Spleen (tissue), 11 donors: ENCODE results near the gene PEPD. TPM values are rescaled to one million over a fixed set of nuclear protein-coding genes. Genes with fewer than 3 reads are reported as not detected.

Experiments used
- DNase-seq: peaks from one replicate; pipeline ENCODE4 v3.0.0-alpha.2; 2020
- H3K27ac ChIP-seq, 8 donors: fragments of 200-600 bp; sonication (generic) in 7 of 8; 1 replicate in 4 of 8; 2 replicates in 4 of 8; pipeline versions ENCODE4 v1.5.0 to v1.8.0; 2016 to 2021; ENCODE audit warnings: inconsistent platforms in 4 of 8, mild to moderate bottlenecking in 4 of 8, moderate library complexity in 1 of 8
- H3K27me3 ChIP-seq, 7 donors: fragments of 200-600 bp; sonication (generic) in 6 of 7; replicated peaks in 1 of 7; 1 replicate in 4 of 7; 2 replicates in 3 of 7; pipeline versions ENCODE4 v1.5.0 to v1.8.0; 2016 to 2021; ENCODE audit warnings: inconsistent platforms in 3 of 7, mild to moderate bottlenecking in 1 of 7
- H3K36me3 ChIP-seq, 6 donors: fragments of 200-600 bp; sonication (generic) in 5 of 6; 1 replicate in 4 of 6; 2 replicates in 2 of 6; pipeline versions ENCODE4 v1.5.0 to v1.8.0; 2016 to 2021; ENCODE audit warnings: inconsistent platforms in 2 of 6
- H3K4me1 ChIP-seq, 6 donors: fragments of 200-600 bp; sonication (generic) in 5 of 6; 1 replicate in 3 of 6; 2 replicates in 3 of 6; pipeline versions ENCODE4 v1.5.0 to v1.8.0; 2016 to 2021; ENCODE audit warnings: inconsistent platforms in 3 of 6
- H3K4me3 ChIP-seq, 8 donors: fragments of 200-600 bp; sonication (generic) in 7 of 8; 1 replicate in 4 of 8; 2 replicates in 4 of 8; pipeline versions ENCODE4 v1.5.0 to v1.8.0; 2016 to 2021; ENCODE audit warnings: inconsistent platforms in 4 of 8, mild to moderate bottlenecking in 4 of 8, moderate library complexity in 2 of 8
- H3K9me3 ChIP-seq, 8 donors: fragments of 200-600 bp; sonication (generic) in 7 of 8; 1 replicate in 4 of 8; 2 replicates in 4 of 8; pipeline versions ENCODE4 v1.5.0 to v1.8.0; 2016 to 2021; ENCODE audit warnings: inconsistent platforms in 4 of 8
- CTCF ChIP-seq, 11 experiments: fragments of 200-600 bp in 7 of 11; fragments of 450-650 bp in 4 of 11; sonication (generic) in 4 of 11; IDR thresholded peaks in 8 of 11; conservative IDR thresholded peaks in 3 of 11; 1 replicate in 7 of 11; 2 replicates in 4 of 11; pipeline versions ENCODE4 v1.4.0 to v1.8.0; 2016 to 2021; ENCODE audit warnings: antibody characterized with exemption in 11 of 11, inconsistent platforms in 4 of 11, mild to moderate bottlenecking in 1 of 11
- POLR2A ChIP-seq, 3 donors: fragments of 450-650 bp; IDR thresholded peaks; one replicate each; pipeline ENCODE4 v1.5.1; 2017; ENCODE audit warnings: antibody characterized with exemption in 3 of 3, mild to moderate bottlenecking in 1 of 3
- POLR2AphosphoS5 ChIP-seq, 3 donors: sonication (generic); formaldehyde crosslinking; IDR thresholded peaks; one replicate each; pipeline ENCODE4 v1.5.1; 2017; ENCODE audit warnings: antibody characterized with exemption in 3 of 3
- WGBS, 5 donors: extraction: QIAGEN DNeasy Blood & Tissue Kit in 3 of 5; methylation state at CpG; one replicate each; pipeline versions ENCODE4 v1.1.5 to v1.1.7; 2013 to 2018; 5-methylcytosine and 5-hydroxymethylcytosine counted together
- intact Hi-C: fragments of 100-400 bp; cut with DNase I; formaldehyde crosslinking; loops from one replicate; pipeline ENCODE4 v1.15.0; 2023; ENCODE audit warnings: low total_unique reads
- polyA plus RNA-seq, 3 donors: library from polyadenylated mRNA; stranded (reverse); fragments of 200-250 nt; gene quantifications; one replicate each; pipeline ENCODE4 v1.2.1, GENCODE V29; 2013
- total RNA-seq, 7 donors: library from RNA; depleted of rRNA in 3 of 7; stranded (reverse); fragments of >200 nt in 3 of 7; fragmentation: NEBNext Ultra II Directional in 4 of 7; extraction: Animal tissue kit (Norgen Biotek cat#: 25700) in 4 of 7; gene quantifications; one replicate each; pipeline versions ENCODE4 v1.1.0 to v1.2.1, GENCODE V29; 2016 to 2021
- donor health status: healthy with polysubstance abuse.
- donor health status: DM: no; HTN: no; CAD: no; lungs with moderate emphysema.
- donor health status: DM: no; HTN: no; CAD: no.
- donor health status: Bipolar disorder and iron deficiency.
- donor health status: healthy.
- donor health status: DM: no; HTN: no; CAD: no.
- donor health status: DM: yes; HTN: yes; CAD: no.

PEPD gene
- total and polyA plus RNA-seq, 10 donors, result 38.4 to 98.3 (median 69.8) TPM

GRCh38 chr19:33400856-33401682, 120.5 kb downstream of the PEPD start:
- no peak overlapping the region for H3K4me3 ChIP-seq
- H3K9me3 ChIP-seq, result no peaks in the 10 kb centered on the region
- H3K4me1 ChIP-seq, result peaks cover 0 to 26% (median 15%) of the 10 kb centered on the region in 6 donors
- peaks cover 0 to 35% (median 3%) of the 10 kb centered on the region in 6 donors for H3K36me3 ChIP-seq
- intact Hi-C loops, result no loop called here
- WGBS, 5 donors, result 75 to 82% (median 79%) methylated on average over 5 to 24 of the region's 24 CpGs
- no peaks in the 10 kb centered on the region for H3K27me3 ChIP-seq
- no peak overlapping the region for H3K27ac ChIP-seq
- TF ChIP-seq CTCF (IDR thresholded peaks at IDR 0.05 in 8 of 11, conservative IDR thresholded peaks at IDR 0.05 in 3 of 11) (no peak), POLR2AphosphoS5 (IDR thresholded peaks at IDR 0.05) (no peak), POLR2A (IDR thresholded peaks at IDR 0.05) (no peak)
- DNase-seq, result peak; percentile 74

GRCh38 chr19:33399745-33400681, 121.6 kb downstream of the PEPD start:
- 86 to 97% (median 90%) methylated on average over 9 to 22 of the region's 22 CpGs for WGBS, 5 donors
- Histone ChIP-seq H3K27me3 (no peaks in the 10 kb centered on the region), H3K9me3 (no peaks in the 10 kb centered on the region), H3K4me3 (no peak overlapping the region), H3K36me3 (peaks cover 0 to 25% (median 0%) of the 10 kb centered on the region in 6 donors), H3K4me1 (peaks cover 8 to 36% (median 25%) of the 10 kb centered on the region in 6 donors), H3K27ac (no peak overlapping the region)
- TF ChIP-seq POLR2A (IDR thresholded peaks at IDR 0.05) (no peak), POLR2AphosphoS5 (IDR thresholded peaks at IDR 0.05) (no peak), CTCF (IDR thresholded peaks at IDR 0.05 in 8 of 11, conservative IDR thresholded peaks at IDR 0.05 in 3 of 11) (no peak)
- DNase-seq, result peak; percentile 54
- intact Hi-C loops, result no loop called here

- TF ChIP-seq CTCF (IDR thresholded peaks at IDR 0.05 in 8 of 11, conservative IDR thresholded peaks at IDR 0.05 in 3 of 11) (no peak), POLR2AphosphoS5 (IDR thresholded peaks at IDR 0.05) (no peak), POLR2A (IDR thresholded peaks at IDR 0.05) (no peak)
- peak; percentile 56 for DNase-seq
- intact Hi-C loops, result no loop called here
- Histone ChIP-seq H3K9me3 (no peaks in the 10 kb centered on the region), H3K4me1 (peaks cover 8 to 44% (median 33%) of the 10 kb centered on the region in 6 donors), H3K27me3 (no peaks in the 10 kb centered on the region), H3K27ac (no peak overlapping the region), H3K4me3 (no peak overlapping the region), H3K36me3 (peaks cover 0 to 23% (median 0%) of the 10 kb centered on the region in 6 donors)
- WGBS, 5 donors, result 91 to 97% (median 95%) methylated on average over 28 of the region's 28 CpGs
Observed at GRCh38 chr19:33399081-33399744, 122.4 kb downstream of the PEPD start.
